ENCODE measurements around the gene EXOC6B.
"Not testable (repeated sequence)": the region's sequence is repeated elsewhere in the genome, so short reads cannot be mapped to it uniquely, and the experiment has no call there.

EXOC6B gene

DNA sequence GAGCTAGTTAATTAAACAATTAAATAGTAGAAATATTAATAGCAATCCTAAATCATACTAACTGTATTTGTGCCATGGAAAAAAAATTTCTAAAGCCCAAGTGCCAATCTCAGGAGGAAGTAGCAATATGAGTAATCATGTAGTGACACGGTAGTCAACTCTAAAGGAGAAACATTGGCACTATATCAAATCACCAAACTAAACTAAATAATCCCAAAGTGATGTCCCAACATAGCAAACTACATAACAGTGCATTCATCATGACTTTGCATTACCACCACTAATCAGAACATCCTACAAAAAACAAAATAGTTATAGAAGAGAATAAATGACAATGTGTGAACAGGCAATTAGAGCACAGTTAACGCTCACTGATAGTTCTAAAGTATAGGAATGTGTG is 195.1 kb downstream of the EXOC6B start:
- no peak overlapping the region for H3K27ac Mint-ChIP-seq
- H3K27me3 Mint-ChIP-seq = no peaks in the 10 kb centered on the region
- peaks cover 0 to 3% of the 10 kb centered on the region in 2 donors for H3K9me3 Mint-ChIP-seq
- H3K4me1 Mint-ChIP-seq = peaks cover 0 to 4% of the 10 kb centered on the region in 2 donors
- H3K4me3 Mint-ChIP-seq = no peak overlapping the region
- DNase-seq (no peak), ATAC-seq (replicated peaks) (no peak)
- peaks cover 0 to 3% of the 10 kb centered on the region in 2 donors for H3K36me3 Mint-ChIP-seq

DNA sequence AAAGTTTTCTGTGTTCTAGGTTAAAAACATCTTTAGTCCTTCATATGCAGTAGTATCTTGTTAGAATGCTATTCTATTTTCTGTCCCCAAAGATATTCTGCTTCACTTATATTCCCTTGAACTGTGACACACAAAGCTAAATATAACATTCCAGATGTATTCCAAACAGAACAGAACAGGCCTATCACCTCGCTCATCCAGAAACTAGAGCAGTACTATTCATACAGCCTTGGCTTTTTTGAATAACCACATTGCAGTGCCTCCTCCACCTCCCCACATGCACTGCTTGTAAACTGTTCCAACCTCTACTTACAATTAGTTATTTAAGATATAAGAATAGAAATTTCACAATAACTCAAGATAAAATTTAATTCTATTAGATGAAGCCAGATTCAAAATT is 196.8 kb downstream of the EXOC6B start:
- Mint-ChIP-seq H3K27ac (no peak overlapping the region), H3K27me3 (no peaks in the 10 kb centered on the region), H3K36me3 (no peaks in the 10 kb centered on the region), H3K9me3 (no peaks in the 10 kb centered on the region), H3K4me3 (no peak overlapping the region), H3K4me1 (no peaks in the 10 kb centered on the region)
- no peak for DNase-seq
- ATAC-seq (replicated peaks) = no peak

DNA sequence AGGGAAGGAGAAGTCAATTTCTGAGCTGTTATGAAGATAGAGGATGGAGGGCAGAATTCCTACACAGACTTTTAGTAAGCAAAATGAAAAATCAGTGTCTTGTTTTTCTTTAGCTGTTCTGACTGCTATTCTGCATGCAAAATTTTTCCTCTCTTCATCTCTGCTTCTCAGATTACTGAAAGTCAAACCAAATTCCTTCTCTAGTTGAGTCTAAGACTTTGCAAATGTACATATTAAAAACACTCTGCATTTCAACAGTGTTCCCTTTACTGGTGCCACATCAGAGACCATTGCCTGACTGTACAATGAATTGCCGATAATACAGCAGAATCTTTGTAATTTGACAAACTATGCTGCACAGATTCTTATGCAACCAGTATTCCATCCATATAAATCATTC is 198.8 kb downstream of the EXOC6B start:
- Mint-ChIP-seq H3K4me1 (no peaks in the 10 kb centered on the region), H3K27me3 (no peaks in the 10 kb centered on the region), H3K9me3 (no peaks in the 10 kb centered on the region), H3K27ac (no peak overlapping the region), H3K36me3 (no peaks in the 10 kb centered on the region), H3K4me3 (no peak overlapping the region)
- ATAC-seq (replicated peaks) (no peak), DNase-seq (no peak)

DNA sequence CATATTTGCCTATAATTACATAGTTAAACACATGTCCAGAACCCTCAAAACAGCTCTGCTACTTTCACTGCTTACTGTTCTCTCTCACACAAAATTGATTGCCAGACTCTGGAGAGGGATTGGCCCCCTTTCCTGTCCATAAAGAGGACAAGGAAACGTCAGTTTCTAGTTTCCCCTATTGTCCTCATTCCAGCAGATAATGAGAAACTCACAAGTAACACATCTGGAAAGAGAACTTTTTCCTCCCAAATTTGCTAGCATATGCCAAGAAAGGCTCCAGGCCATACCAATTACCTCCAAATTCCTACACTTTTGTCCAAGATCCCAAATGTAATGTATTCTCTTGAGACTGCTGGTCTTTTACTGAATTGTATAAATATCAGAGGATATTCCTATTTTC is 200.5 kb downstream of the EXOC6B start:
- ATAC-seq (replicated peaks) = no peak
- Mint-ChIP-seq H3K4me1 (no peaks in the 10 kb centered on the region), H3K4me3 (no peak overlapping the region), H3K36me3 (no peaks in the 10 kb centered on the region), H3K27me3 (no peaks in the 10 kb centered on the region), H3K9me3 (no peaks in the 10 kb centered on the region), H3K27ac (no peak overlapping the region)
- no peak for DNase-seq

DNA sequence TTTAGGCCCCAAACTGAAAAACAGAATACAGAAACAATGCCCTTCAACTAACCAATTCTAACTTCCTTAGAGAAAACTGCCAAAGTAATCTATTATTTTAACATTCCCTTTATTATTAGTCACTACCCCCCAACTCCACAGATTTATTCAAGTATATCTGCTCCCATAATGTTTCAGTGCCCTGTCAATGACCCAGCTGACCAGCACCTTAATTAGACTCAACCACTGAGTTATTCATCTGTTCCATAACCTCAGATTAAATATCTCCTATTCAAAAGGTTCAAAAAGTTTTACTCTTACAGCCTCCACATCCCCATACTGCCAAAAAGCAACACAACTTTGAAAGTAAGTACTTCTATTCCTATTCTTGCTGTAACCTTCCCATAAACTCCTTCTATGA is 202.4 kb downstream of the EXOC6B start:
- no peak overlapping the region for H3K4me3 Mint-ChIP-seq
- DNase-seq (no peak), ATAC-seq (replicated peaks) (no peak)
- peaks cover 1 to 3% of the 10 kb centered on the region in 2 donors for H3K9me3 Mint-ChIP-seq
- H3K27ac Mint-ChIP-seq = no peak overlapping the region
- H3K4me1 Mint-ChIP-seq = no peaks in the 10 kb centered on the region
- no peaks in the 10 kb centered on the region for H3K36me3 Mint-ChIP-seq
- no peaks in the 10 kb centered on the region for H3K27me3 Mint-ChIP-seq

DNA sequence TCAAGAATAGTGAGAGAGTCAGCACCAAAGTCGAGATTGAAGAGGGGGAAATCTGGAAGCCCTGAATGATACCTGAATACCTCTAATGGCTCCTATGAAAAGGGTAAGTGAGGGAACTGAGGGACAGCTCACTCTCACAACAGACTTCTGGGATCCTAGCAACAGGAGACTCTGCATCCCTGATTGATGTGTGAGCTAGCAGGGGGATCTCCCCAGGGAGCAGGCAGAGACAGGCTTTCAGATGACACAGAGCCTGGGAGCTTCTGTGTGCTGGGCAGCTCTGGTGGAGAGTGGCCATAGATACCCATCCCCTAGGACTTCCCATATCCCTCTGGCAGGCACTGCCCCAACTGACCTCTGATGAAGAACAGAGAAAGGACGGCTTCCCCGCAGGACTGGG is 206.2 kb downstream of the EXOC6B start:
- DNase-seq = no peak
- H3K4me1 Mint-ChIP-seq = peaks cover 3 to 4% of the 10 kb centered on the region in 2 donors
- H3K36me3 Mint-ChIP-seq = peaks cover 1 to 13% of the 10 kb centered on the region in 2 donors
- ATAC-seq (replicated peaks) = no peak
- H3K9me3 Mint-ChIP-seq = peaks cover 6 to 13% of the 10 kb centered on the region in 2 donors
- H3K27me3 Mint-ChIP-seq = no peaks in the 10 kb centered on the region
- H3K27ac Mint-ChIP-seq = no peak overlapping the region
- no peak overlapping the region for H3K4me3 Mint-ChIP-seq

DNA sequence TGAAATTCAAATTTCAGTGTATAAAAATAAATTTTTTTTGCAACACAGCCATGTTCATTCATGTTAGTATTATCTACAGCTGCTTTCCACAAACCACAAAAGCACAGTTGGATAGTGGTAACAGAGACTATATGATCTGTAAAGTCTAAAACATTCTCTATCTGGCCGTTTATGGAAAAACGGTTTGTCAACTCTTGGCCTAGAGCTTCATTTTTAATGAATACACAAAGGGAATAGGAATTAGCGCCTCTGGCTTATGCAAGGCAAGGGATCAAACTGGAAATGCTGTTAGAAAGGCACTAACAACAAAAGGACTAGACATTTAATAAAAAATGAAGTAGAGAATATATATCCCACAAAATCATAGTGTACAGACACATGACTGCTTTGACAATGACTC is 211.9 kb downstream of the EXOC6B start:
- DNase-seq (no peak), ATAC-seq (replicated peaks) (no peak)
- no peak overlapping the region for H3K4me3 Mint-ChIP-seq
- peaks cover 6 to 12% of the 10 kb centered on the region in 2 donors for H3K9me3 Mint-ChIP-seq
- peaks cover 3 to 16% of the 10 kb centered on the region in 2 donors for H3K36me3 Mint-ChIP-seq
- no peak overlapping the region for H3K27ac Mint-ChIP-seq
- H3K4me1 Mint-ChIP-seq = peaks cover 5 to 8% of the 10 kb centered on the region in 2 donors
- peaks cover 0 to 3% of the 10 kb centered on the region in 2 donors for H3K27me3 Mint-ChIP-seq

DNA sequence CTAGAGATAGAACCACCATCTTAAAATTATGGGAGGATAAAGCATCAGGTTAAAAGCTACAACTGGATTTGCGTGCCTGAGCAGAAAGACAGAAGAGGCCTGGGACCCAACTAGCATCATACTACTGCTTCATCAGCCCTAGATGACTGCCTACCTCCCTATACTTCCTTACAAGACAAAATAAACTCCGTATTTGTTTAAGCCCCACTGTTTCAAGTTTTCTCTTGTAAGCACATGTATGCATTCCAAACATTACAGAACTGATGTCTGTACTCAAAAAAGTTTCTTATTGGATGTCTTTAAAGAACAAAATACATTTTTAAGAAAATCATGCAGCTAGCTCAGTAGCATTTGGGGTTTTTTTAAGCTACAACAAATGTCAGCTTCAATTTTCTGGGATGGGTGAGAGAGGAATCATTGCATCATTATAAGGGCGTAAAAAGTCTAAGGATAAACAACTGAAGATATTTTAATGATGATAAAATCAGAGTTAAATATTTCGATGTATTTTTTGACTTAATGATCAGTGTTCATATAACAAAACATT is 213.1 kb downstream of the EXOC6B start:
- peaks cover 5 to 10% of the 10 kb centered on the region in 2 donors for H3K9me3 Mint-ChIP-seq
- DNase-seq = no peak
- H3K27ac Mint-ChIP-seq = no peak overlapping the region
- ATAC-seq (replicated peaks) = no peak
- H3K4me3 Mint-ChIP-seq = no peak overlapping the region
- peaks cover 4 to 17% of the 10 kb centered on the region in 2 donors for H3K36me3 Mint-ChIP-seq
- H3K4me1 Mint-ChIP-seq = peaks cover 5 to 8% of the 10 kb centered on the region in 2 donors
- H3K27me3 Mint-ChIP-seq = peaks cover 0 to 7% of the 10 kb centered on the region in 2 donors

DNA sequence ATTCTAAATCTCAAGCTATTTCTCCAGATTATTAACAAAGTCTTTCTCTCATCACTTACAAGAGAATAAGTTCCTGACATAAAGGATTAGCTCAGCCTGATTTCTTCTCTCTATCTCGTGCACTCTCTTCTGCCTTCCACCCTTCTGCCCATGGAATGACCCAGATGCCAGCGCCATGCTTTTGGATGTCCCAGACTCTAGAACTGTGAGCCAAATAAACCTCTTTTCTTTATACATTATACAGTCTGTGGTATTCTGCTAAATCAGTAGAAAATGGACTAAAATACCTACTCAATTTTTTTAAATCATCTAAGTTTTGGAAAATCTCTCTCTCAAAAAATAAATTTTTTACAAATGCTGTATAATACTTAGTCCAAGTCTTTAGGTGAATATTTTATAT is 218.6 kb downstream of the EXOC6B start:
- Mint-ChIP-seq H3K9me3 (no peaks in the 10 kb centered on the region), H3K4me1 (peaks cover 8 to 13% of the 10 kb centered on the region in 2 donors), H3K27me3 (peaks cover 0 to 7% of the 10 kb centered on the region in 2 donors), H3K36me3 (peaks cover 2 to 8% of the 10 kb centered on the region in 2 donors), H3K4me3 (no peak overlapping the region), H3K27ac (no peak overlapping the region)
- DNase-seq (no peak), ATAC-seq (replicated peaks) (no peak)

DNA sequence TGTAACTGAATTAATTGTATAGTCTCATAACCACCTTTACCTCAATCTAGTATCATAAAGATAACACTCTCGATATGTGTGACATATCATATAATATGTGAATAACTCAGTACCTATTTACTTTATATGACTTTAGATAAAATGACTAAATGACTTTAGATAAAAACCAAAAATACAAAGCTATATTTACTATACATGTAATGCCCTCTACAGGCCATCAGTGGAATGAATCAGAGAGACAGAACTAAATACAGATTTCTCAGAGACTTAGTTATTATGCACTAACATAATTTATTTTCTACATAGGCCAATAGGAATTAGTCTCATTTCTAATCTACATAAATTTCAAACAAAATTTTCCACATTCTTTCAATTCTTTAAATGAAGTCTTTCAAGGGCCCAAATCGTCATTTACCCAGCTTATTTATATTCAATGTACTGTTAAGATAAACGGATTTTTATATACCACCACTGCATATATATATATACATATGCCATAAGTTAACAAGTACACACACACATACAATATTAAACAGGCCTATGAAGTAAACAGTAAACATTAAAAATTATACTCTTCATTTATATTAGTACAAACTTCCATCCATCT is 219.9 kb downstream of the EXOC6B start:
- H3K36me3 Mint-ChIP-seq = peaks cover 2 to 8% of the 10 kb centered on the region in 2 donors
- no peak for ATAC-seq (replicated peaks)
- H3K9me3 Mint-ChIP-seq = no peaks in the 10 kb centered on the region
- H3K27ac Mint-ChIP-seq = no peak overlapping the region
- no peak overlapping the region for H3K4me3 Mint-ChIP-seq
- DNase-seq = no peak
- peaks cover 0 to 7% of the 10 kb centered on the region in 2 donors for H3K27me3 Mint-ChIP-seq
- H3K4me1 Mint-ChIP-seq = peaks cover 8 to 13% of the 10 kb centered on the region in 2 donors

DNA sequence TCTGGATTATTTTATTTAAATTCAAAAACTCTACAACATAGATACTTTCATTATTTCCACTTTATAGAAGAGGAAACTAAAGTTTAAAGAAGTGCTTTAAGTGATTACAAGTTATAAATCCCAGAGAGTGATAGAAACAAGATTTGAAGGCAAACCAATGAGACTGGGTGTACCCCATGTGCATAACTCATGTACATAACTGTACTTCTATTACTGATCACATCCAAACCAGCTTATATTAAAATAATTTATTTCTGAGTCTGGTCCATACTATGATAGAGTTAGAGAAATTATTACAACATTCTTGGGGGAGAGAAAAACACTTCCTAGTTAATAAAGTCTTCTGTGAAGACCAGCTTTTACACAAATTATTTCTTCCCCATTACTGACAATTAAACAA is 221.4 kb downstream of the EXOC6B start:
- ATAC-seq (replicated peaks) (no peak), DNase-seq (no peak)
- Mint-ChIP-seq H3K4me3 (no peak overlapping the region), H3K27ac (no peak overlapping the region), H3K36me3 (peaks cover 2 to 12% of the 10 kb centered on the region in 2 donors), H3K4me1 (peaks cover 8 to 13% of the 10 kb centered on the region in 2 donors), H3K27me3 (peaks cover 0 to 7% of the 10 kb centered on the region in 2 donors), H3K9me3 (no peaks in the 10 kb centered on the region)

DNA sequence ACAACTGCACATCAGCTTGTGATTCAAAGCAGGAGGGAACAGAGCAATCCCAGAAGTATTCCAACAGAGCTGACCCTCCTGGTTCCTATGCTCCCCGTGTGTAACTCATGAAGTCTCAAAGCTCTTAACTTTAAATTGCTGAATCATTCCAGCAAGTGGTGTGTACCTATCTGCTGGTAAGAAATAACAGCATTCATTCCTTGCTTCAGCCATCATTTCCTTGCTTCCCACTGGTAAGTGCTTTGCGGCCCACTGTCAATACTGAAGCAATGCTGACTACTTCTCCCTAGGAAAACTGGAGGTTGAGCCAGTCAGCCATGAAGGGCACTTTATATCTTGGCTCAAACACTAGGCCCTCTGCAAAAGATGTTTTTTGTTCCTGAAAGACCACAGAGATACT is 222.4 kb downstream of the EXOC6B start:
- Mint-ChIP-seq H3K4me3 (no peak overlapping the region), H3K27ac (no peak overlapping the region), H3K27me3 (peaks cover 0 to under 1% of the 10 kb centered on the region in 2 donors), H3K4me1 (peaks cover 8 to 13% of the 10 kb centered on the region in 2 donors), H3K36me3 (peaks cover 0 to 7% of the 10 kb centered on the region in 2 donors), H3K9me3 (no peaks in the 10 kb centered on the region)
- DNase-seq (no peak), ATAC-seq (replicated peaks) (peak in 1 of 2 donors; percentile 39)

DNA sequence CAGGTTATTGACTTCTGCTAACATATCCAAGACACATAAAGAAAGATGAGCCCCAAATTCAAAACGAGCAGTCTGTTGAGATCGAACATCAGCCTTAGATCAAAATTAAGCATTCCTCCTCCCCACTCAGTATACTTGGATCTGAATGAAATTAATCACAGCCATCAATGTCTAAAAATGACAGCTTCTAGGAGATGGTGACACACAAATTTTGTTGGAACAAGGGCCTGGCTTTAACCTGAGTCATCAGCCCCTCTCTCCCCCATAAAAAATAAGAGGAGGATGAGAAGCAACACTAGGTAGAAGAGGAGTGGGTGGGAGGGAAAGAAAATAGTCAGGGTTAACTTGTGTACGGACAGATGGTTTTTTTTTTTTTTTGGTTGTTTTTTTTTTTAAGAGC is 223.1 kb downstream of the EXOC6B start:
- Mint-ChIP-seq H3K36me3 (peaks cover 0 to 7% of the 10 kb centered on the region in 2 donors), H3K27ac (no peak overlapping the region)
- ATAC-seq (replicated peaks) = no peak

DNA sequence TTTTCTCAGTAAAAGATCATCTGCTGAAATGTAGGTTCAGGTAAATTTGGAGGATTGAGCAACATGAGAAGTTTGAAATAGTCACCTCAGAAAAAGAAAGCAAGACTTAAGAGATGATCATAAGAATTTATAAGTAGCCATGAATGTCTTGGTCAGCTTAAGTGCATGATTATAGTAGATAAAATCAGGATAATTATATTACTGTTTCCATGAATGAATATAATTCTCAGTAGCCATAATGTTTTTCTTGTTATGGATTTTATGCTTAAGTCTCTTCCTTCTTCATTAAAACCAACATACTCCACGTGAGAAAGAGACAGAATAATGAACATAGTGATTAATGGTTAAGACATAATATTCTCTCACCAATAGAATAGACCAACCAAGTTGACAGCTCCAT is 223.7 kb downstream of the EXOC6B start:
- Mint-ChIP-seq H3K27ac (no peak overlapping the region), H3K36me3 (peaks cover 0 to 5% of the 10 kb centered on the region in 2 donors), H3K4me1 (peaks cover 8 to 13% of the 10 kb centered on the region in 2 donors), H3K27me3 (peaks cover 0 to 5% of the 10 kb centered on the region in 2 donors), H3K4me3 (no peak overlapping the region), H3K9me3 (no peaks in the 10 kb centered on the region)
- ATAC-seq (replicated peaks) = no peak
- DNase-seq = no peak

More for the DNA sequence above, 223.1 kb downstream of the EXOC6B start:
- no peaks in the 10 kb centered on the region for H3K9me3 Mint-ChIP-seq
- peaks cover 0 to 5% of the 10 kb centered on the region in 2 donors for H3K27me3 Mint-ChIP-seq
- H3K4me3 Mint-ChIP-seq = no peak overlapping the region
- peaks cover 8 to 13% of the 10 kb centered on the region in 2 donors for H3K4me1 Mint-ChIP-seq
- no peak for DNase-seq

DNA sequence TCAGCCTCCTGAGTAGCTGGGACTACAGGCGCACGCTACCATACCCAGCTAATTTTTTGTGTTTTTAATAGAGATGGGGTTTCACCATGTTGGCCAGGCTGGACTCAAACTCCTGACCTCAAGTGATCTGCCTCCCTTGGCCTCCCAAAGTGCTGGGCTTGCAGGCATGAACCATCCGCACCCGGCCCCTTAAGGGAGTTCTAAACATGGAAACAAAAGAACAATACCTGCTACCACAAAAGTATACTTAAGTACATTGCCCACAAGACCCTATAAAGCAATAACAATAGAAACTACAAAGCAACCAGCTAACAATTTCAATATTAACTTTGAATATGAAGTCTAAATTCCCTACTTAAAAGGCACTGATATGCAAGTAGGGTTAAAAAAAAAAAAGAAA is 242.0 kb downstream of the EXOC6B start:
- H3K4me1 Mint-ChIP-seq; H3K27ac Mint-ChIP-seq; DNase-seq; ATAC-seq (replicated peaks); H3K4me3 Mint-ChIP-seq; H3K36me3 Mint-ChIP-seq; H3K9me3 Mint-ChIP-seq; H3K27me3 Mint-ChIP-seq: not testable (repeated sequence)
